Measurements from ENCODE around the gene COG5. TPM values are rescaled to one million over a fixed set of nuclear protein-coding genes. Genes with fewer than 3 reads are reported as not detected.

COG5 gene
- total RNA-seq, 1 experiment from 2014 or later = 28.8 TPM

DNA sequence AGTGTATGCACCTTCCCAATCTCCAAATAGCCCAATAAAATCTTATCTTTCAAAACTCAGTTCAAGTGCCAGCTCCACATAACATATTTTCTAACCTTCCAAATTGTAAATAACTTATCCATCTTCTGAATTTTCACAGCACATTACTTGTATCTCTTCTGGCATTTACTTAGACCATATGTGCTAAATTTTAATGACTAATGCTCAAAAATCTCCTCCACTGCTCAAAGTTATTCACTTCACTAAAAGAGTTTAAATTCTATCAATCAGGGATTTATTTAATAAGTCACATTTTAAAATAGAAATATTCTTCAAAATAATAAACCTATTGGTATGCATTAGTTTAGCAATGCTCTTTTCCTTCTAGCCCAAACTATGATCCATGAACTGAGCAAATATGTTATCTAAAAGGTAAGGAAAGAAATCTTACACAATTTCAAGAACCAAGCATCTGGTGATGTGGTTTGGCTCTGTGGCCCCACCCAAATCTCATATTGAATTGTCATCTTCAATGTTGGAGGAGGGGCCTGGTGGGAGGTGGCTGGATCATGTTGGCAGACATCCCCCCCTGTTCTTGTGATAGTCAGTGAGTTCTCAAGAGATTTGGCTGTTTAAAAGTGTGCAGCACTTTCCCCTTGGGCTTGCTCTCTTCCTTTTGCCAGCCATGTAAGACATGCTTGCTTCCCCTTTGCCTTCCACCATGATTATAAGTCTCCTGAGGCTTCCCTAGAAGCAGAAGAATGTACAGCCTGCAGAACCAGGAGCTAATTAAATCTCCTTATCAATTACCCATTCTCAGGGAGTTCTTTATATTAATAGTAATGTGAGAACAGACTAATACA lies 121.9 kb downstream of the COG5 start:
- in situ Hi-C loops (cut with HindIII; ENCODE audit: low pct_unique_long_range_greater_than_20kb, low sequenced_read_pairs) = no loop called here

DNA sequence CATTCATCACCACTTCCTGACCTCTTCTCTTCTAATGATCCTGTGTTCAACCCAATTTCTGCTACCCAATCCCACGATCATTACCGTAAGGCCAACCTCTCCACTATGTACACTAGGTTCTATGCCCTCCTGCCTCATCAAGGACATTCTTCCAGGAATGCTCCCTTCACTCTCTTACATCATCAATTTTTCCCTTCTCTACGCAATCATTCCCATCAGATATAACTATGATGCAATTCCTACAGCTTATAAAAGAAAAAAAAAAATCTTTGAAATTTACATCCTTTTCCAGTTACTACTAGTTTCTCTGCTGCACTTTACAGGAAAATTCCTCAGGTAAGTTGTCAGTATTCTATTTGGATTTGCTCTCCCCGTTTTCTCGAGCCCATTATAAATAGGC lies 124.7 kb downstream of the COG5 start:
- in situ Hi-C loops (cut with HindIII; ENCODE audit: low pct_unique_long_range_greater_than_20kb, low sequenced_read_pairs) = no loop called here
- no peak for DNase-seq (ENCODE audit: low read depth, low spot score)

More for the DNA sequence above, 121.9 kb downstream of the COG5 start:
- no peak for DNase-seq (ENCODE audit: low read depth, low spot score)

DNA sequence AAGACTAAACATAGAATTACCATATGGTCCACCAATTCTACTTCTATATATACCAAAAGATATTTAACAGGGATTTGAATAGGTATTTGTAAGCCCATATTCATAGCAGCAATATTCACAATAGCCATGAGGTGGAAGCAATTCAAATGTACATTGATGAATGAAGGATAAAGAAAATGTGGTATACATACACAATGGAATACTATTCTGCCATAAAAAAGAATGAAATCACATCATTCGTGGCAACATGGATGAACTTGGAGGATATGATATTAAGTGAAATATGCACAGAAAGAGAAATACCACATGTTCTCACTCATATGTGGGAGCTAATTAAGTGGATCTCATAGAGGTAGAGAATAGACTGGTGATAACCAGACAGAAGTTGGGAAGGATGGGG lies 128.0 kb downstream of the COG5 start:
- in situ Hi-C loops (cut with HindIII; ENCODE audit: low pct_unique_long_range_greater_than_20kb, low sequenced_read_pairs) = no loop called here

DNA sequence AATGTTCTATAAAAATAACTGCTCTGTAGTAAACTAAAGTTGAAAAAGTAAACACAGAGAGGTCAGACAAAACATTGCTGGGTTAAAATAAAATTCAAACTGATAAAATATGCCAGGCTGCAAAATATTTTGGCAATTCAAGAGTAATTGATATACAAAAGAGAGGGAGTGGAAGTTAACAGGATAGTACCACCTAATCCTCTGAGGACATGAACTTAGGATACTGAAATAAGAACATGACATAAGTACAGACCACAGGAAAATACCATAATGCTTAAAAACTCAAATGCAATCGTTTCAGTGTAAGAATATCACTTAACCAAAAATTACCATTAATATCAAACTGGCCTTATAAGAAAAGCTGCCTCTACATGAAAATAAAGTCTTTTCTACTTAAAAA lies 131.5 kb downstream of the COG5 start:
- in situ Hi-C loops (cut with HindIII; ENCODE audit: low pct_unique_long_range_greater_than_20kb, low sequenced_read_pairs) = no loop called here
- no peak for DNase-seq (ENCODE audit: low read depth, low spot score)

More for the DNA sequence above, 128.0 kb downstream of the COG5 start:
- DNase-seq (ENCODE audit: low read depth, low spot score) = no peak

DNA sequence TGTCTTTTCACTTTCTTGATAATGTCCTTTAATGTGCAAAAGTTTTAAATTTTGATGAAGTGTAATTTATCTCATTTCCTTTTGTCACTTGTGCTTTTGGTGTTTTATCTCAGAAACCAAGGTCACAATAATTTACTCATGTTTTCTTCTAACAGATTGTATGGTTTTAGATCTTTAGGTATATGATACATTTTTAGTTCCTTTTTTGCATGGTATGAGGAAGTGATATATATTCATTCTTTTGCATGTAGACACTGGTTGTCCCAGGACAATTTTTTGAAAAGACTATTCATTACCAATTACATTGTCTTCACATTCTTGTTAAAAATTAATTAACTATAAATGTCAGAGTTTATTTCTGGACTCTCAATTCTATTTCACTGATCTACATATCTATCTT lies 133.7 kb downstream of the COG5 start:
- in situ Hi-C loops (cut with HindIII; ENCODE audit: low pct_unique_long_range_greater_than_20kb, low sequenced_read_pairs) = no loop called here

DNA sequence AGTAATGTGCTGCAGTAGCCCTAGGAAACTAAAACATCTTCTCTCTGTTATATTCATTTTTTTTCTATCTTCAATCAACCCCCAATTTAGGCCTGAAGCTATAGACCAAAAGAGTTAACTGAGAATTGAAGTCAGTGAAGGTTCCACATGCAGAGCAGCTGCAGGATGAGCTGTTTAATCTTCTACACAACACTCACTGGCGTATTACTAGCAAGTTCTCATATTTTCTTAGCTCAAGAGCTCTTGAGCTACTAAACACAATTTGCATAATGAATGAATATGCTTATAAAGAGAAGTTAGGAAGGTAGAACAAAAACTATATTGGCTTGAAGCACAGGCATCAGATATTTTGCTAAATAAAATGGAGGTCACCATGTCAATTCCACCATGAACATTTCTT lies 135.1 kb downstream of the COG5 start:
- no peak for DNase-seq (ENCODE audit: low read depth, low spot score)
- in situ Hi-C loops (cut with HindIII; ENCODE audit: low pct_unique_long_range_greater_than_20kb, low sequenced_read_pairs) = no loop called here

More for the DNA sequence above, 133.7 kb downstream of the COG5 start:
- DNase-seq (ENCODE audit: low read depth, low spot score) = no peak

DNA sequence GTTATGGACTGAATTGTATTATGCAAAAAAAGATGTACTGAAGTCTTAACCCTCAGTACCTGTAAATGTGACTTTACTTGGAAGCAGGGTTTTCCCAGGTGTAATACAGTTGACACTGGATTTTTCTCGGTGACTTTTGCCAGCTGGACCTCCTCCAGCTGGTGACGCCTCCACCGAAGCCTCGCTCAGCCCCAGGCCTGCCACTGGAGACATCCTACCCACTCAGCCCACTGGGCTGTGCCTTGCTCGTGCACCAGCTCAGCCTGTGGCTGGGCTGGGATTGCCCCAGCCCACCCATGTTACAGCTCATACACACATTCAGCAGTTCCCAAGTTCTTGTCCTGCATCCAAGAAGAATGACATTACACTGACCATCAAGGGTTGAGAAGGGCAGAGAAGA lies 136.3 kb downstream of the COG5 start:
- in situ Hi-C loops (cut with HindIII; ENCODE audit: low pct_unique_long_range_greater_than_20kb, low sequenced_read_pairs) = no loop called here
- no peak for DNase-seq (ENCODE audit: low read depth, low spot score)

DNA sequence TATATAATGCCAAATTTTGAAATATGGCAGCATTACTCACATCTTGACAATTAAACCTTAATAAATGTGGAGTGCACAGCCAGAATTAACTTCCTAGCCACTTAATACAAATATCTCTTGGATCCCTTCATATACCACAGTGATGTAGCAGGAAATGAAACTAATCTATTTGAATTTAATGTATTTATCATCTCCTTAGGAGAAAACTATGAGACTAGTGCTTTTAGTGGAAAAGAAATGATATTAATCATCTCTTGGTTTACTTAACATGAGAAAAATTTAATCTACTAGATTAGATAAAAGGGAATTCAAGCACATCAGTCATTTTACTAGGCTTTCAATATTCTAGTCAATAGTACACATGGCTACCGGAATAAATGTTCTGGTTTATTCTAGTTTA lies 149.5 kb downstream of the COG5 start:
- in situ Hi-C loops (cut with HindIII; ENCODE audit: low pct_unique_long_range_greater_than_20kb, low sequenced_read_pairs) = no loop called here

DNA sequence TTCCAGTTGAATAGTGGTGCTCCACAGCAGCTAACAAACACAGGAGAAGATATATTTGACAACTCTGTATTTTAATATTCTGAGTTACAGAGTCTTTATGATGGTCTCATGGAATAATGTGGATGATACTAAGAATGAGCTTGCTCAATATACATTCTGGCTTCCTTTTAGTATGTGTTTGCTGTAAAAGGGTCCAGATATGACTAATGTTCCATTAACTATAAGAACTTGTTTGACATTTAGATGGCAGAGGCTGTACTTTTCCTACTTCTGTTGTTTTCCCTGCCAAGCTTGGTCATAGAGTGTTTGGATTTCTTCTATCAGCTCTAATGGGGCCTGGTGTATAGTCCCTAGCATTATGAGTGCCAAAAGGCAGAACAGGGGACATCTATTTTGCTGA lies 155.4 kb downstream of the COG5 start:
- in situ Hi-C loops (cut with HindIII; ENCODE audit: low pct_unique_long_range_greater_than_20kb, low sequenced_read_pairs) = no loop called here
- DNase-seq (ENCODE audit: low read depth, low spot score) = no peak

More for the DNA sequence above, 149.5 kb downstream of the COG5 start:
- DNase-seq (ENCODE audit: low read depth, low spot score) = no peak

DNA sequence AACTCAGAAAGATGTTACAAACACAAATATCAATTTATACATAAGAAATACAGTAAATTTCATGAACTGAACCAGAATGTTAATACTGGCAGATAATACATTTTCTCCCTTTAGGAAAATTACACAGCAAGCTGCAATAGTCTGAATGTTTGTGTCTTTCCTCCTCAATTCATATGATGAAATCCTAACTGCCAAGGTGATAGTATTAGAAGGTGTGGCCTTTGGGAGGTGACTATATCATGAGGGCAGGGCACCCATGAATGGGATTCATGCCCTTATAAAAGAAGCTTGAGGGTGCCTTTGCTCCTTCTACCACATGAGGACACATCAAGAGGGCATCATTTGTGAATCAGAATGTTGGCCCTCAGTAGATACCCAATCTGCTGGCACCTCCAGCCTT lies 158.2 kb downstream of the COG5 start:
- in situ Hi-C loops (cut with HindIII; ENCODE audit: low pct_unique_long_range_greater_than_20kb, low sequenced_read_pairs) = no loop called here
- DNase-seq (ENCODE audit: low read depth, low spot score) = no peak

DNA sequence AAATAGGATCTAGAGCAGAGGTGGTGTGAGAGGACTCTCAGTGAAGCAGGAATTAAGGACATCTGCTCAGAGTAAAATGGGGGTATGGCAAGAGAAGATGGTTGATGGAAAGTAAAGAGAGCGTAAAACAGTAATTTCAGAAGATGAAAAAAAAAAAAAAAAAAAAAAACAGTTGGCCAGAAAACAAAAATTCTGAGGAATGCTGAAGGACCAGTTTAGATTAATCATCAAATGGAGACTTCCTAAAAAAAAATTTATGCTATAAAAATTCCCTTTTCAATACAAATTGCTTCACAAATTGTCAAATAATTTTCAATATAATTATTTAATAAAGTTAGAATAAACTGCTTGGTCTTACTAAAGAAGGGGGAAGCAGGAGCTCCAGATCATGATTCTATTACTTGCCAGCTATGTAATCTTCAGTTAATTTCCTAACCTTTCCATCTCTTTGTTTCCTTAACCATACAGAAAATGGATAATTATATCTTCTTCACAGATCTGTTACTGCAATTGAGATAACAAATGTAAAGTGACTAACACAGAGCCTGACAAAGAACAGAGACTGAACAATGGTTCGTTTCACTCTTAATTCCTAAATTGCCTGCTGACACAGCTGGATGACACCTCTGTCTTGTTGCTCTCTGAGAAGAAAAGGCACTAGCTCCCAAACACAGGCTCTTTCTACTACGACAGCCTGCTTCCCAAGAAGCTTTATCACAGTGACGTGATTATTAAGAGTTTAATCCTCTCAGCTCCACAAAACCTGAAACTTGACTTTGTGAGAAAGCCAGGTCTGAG lies 158.8 kb downstream of the COG5 start:
- DNase-seq (ENCODE audit: low read depth, low spot score) = peak; percentile 69
- in situ Hi-C loops (cut with HindIII; ENCODE audit: low pct_unique_long_range_greater_than_20kb, low sequenced_read_pairs) = no loop called here

DNA sequence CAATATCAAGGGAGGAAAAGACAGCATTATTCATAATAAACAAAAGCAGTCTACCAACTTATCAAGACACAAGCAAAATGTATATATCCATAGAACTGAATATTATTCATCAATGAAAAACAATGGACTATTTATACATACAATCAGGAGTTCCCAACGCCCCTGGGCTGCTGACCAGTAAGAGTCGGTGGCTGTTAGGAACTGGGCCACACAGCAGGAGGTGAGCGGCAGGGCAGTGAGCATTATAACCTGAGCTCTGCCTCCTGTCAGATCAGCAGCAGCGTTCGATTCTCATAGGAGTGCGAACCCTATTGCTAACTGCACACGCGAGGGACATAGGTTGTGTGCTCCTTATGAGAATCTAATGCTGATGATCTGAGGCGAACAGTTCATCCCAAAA lies 165.6 kb downstream of the COG5 start:
- in situ Hi-C loops (cut with HindIII; ENCODE audit: low pct_unique_long_range_greater_than_20kb, low sequenced_read_pairs) = no loop called here
- DNase-seq (ENCODE audit: low read depth, low spot score) = peak; percentile 90

DNA sequence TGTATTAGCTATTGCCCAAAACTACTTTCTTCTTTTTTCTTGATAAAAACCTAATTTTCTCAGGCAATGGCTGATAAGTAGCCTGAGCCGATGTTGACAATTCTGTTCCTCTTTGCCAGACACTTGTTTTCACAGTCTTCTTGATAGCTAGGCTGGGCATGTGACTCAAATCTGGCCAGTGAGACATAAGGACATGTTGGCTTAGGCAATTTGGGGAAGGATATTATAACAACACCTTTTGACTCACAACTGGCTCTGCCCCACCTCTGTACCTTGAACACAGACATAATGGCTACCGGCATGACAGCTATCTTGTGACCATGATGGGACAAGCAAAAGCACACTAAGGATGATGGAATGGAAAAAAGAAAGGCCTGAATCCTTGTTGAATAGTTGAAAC lies 166.7 kb downstream of the COG5 start:
- peak; percentile 20 for DNase-seq (ENCODE audit: low read depth, low spot score)
- in situ Hi-C loops (cut with HindIII; ENCODE audit: low pct_unique_long_range_greater_than_20kb, low sequenced_read_pairs) = no loop called here

DNA sequence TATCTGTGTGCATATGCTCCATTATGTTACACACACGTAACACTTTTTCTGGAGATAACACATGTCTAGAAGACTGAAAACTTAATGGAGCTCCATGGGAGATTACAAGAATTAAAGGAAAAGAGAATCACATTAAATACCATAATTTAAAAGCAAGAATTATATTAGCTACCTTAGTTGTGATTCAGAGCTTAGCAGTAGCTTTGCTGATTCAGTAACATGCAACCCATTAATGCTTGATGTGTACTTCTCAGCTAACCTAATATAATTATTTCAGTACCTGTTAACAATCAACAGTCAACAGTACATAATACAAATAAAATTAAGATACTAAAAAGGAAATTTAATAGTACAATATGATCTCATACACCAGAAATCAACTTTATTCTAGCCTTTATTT lies 167.6 kb downstream of the COG5 start:
- no peak for DNase-seq (ENCODE audit: low read depth, low spot score)
- in situ Hi-C loops (cut with HindIII; ENCODE audit: low pct_unique_long_range_greater_than_20kb, low sequenced_read_pairs) = no loop called here

DNA sequence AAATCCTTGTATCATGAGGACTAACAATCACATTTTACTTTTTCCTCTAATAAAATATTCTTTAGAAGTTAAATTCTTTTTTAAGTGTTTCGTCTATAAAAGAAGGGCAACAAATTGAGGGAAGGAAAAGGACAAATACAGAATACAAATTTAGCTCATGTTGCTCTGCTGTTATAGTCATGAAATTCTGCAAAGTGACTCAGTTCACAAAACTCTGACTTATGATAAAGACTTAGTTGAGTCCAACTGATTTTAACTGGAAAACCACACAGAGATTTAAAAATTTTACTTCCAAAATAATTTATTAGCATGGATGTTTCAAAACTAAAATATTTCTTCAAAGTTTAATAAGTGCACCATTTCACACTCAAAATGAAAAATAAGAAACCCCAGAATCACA lies 168.9 kb downstream of the COG5 start:
- no peak for DNase-seq (ENCODE audit: low read depth, low spot score)
- in situ Hi-C loops (cut with HindIII; ENCODE audit: low pct_unique_long_range_greater_than_20kb, low sequenced_read_pairs) = no loop called here

DNA sequence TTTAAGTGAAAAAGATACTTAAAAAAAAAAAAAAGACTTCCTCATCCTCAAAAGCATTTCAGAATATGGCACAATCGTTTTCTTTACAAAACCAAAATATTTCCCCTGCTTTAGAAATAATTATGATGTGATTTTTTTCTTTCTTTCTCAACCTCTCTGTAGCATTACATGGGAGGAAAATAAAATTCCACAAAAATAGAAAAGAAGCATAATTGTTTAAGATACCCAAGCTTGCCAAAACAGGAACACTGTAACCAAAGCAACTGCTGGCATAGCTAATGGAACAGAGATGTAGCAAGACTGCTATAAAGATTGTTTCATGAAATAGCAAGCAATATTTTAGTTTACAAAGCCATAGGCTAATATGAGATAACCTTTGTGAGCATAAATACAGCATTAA lies 169.4 kb downstream of the COG5 start:
- DNase-seq (ENCODE audit: low read depth, low spot score) = no peak
- in situ Hi-C loops (cut with HindIII; ENCODE audit: low pct_unique_long_range_greater_than_20kb, low sequenced_read_pairs) = no loop called here

DNA sequence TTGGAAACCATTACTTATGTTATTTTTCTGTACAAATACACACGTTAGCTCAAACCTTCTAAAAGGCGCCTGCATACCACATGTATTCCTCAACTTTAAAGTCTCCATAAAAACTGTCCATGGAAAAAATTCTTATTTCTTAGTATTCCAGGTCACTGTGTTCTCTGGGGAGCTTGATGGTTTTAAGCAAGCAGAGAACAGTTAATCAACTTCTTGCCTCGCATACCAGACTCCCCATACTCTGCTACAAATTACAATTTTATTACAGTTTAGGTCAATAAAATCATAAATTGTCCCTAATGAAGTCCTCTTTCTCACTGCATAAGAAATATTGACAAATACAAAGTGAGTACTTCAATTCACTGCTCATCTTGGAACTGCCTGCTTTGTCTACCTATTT lies 170.9 kb downstream of the COG5 start:
- DNase-seq (ENCODE audit: low read depth, low spot score) = no peak
- in situ Hi-C loops (cut with HindIII; ENCODE audit: low pct_unique_long_range_greater_than_20kb, low sequenced_read_pairs) = no loop called here

DNA sequence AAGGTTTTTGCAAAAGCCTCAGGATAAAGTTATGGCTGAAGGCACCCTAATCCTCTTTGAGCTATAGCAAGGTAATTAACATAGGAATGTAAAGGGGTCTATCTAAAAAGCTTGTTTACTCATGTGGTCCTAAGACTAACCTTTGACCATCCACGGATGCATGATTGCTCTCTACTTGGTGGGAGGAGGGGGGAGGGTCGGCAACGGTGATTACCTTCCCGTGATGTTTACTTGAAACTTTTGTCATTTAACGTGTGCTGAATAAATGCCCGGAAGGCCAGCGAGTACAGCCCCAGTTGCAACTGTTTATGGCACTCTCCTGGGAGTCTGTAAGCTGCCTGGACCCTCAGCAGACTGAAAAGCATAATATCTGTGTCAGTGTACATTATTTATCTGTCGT lies 172.8 kb downstream of the COG5 start:
- in situ Hi-C loops (cut with HindIII; ENCODE audit: low pct_unique_long_range_greater_than_20kb, low sequenced_read_pairs) = no loop called here
- DNase-seq (ENCODE audit: low read depth, low spot score) = no peak

DNA sequence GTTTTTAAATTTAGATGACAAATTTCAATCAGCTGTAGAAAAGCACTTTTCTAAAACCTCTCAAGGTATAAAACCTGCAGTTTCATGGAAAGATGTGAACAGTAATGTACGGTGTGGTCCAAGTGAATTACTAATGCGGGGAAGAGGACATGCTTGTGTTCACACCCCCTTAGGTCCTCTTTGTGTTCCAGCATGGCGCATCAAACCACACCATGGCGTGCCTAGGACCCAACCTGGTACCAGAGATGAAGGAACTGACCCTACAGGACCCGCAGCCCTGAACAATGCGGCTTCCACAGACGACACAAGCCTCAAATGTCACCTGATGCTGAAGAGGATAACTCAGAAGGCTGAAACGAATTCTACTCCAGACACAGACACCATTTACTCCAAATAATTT lies 175.1 kb downstream of the COG5 start:
- in situ Hi-C loops (cut with HindIII; ENCODE audit: low pct_unique_long_range_greater_than_20kb, low sequenced_read_pairs) = no loop called here
- DNase-seq (ENCODE audit: low read depth, low spot score) = no peak
